Measurements from ENCODE around the gene ZNF792.

ZNF792 gene

DNA sequence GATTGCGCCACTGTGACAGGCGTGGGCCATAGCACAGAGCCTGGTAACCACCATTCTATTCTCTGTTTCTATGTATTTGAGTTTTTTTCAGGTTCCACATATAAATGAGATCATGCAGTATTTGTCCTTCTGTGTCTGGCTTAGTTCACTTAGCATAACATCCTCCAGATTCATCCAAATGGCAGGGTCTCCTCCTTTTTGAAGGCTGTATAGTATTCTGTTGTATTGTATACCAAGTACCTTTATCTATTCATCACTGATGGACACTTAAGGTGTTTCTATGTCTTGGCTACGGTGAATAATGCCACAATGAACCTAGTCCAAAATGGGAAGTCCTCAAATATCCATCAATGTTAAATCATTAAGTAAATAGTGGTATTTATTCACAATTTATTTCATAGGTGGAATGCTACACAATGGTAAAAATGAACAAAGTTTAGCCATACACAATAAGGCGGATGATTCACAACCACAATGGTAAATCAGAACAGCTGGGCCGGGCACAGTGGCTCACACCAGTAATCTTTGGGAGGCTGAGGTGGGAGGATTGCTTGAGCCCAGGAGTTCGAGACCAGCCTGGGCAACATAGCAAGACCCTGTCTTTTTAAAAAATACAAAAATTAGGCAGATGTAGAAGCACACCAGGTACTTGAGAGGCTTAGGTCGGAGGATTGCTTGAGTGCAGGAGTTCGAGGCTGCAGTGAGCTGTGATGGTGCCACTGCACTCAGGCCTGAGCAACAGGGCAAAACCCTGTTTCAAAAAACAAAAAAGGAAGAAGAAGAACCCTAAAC, 27.7 kb upstream of the ZNF792 start:
- TF ChIP-seq, protein P1, sequence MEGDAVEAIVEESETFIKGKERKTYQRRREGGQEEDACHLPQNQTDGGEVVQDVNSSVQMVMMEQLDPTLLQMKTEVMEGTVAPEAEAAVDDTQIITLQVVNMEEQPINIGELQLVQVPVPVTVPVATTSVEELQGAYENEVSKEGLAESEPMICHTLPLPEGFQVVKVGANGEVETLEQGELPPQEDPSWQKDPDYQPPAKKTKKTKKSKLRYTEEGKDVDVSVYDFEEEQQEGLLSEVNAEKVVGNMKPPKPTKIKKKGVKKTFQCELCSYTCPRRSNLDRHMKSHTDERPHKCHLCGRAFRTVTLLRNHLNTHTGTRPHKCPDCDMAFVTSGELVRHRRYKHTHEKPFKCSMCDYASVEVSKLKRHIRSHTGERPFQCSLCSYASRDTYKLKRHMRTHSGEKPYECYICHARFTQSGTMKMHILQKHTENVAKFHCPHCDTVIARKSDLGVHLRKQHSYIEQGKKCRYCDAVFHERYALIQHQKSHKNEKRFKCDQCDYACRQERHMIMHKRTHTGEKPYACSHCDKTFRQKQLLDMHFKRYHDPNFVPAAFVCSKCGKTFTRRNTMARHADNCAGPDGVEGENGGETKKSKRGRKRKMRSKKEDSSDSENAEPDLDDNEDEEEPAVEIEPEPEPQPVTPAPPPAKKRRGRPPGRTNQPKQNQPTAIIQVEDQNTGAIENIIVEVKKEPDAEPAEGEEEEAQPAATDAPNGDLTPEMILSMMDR (IDR thresholded peaks at IDR 0.05) = no peak

- TF ChIP-seq, protein P1 (IDR thresholded peaks at IDR 0.05) = no peak
These were observed 26.7 kb upstream of the ZNF792 start for GRCh38 chr19:34990578-34991192.

DNA sequence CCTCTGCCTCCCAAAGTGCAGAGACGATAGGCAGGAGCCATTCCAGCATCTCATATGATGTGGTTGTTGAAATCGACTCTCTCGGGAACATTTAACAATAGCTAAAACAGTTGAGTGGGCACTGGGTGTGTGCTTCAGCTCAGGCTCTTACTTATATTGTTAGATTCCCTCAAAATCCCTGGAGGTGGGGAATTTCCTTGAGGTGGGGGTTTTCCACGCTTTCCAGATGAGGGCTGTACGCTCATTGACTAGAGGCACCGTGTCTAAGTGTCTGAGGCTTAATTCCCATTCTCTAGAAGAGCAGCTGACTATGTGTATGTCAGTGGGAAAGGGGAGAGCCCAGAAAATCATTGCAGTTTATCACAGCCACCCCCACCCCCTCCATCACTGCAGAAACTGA, 25.3 kb upstream of the ZNF792 start:
- TF ChIP-seq, protein P1 (IDR thresholded peaks at IDR 0.05) = no peak

DNA sequence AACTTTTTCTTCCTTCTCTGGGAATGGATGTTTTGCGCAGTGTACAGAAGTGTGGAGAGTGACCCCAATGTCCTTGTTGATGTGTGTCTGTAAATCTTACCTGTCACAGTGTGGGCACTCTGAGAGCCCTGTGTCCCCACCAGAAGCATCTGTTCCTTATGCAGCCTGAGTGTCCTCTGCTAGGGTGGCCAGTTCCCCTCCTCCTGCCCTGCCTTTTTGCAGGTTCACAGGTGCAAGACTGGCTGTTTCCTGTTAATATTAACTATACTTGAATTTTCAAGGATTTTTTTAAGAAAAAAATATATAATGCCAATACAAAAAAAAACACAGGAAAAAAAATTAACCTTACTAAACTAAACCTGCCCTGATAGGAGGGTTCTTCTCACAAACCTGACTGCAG, 24.1 kb upstream of the ZNF792 start:
- TF ChIP-seq, protein P1 (IDR thresholded peaks at IDR 0.05) = no peak

GRCh38 chr19:34985249-34986022, 21.4 kb upstream of the ZNF792 start:
- TF ChIP-seq, protein P1 (IDR thresholded peaks at IDR 0.05) = no peak

DNA sequence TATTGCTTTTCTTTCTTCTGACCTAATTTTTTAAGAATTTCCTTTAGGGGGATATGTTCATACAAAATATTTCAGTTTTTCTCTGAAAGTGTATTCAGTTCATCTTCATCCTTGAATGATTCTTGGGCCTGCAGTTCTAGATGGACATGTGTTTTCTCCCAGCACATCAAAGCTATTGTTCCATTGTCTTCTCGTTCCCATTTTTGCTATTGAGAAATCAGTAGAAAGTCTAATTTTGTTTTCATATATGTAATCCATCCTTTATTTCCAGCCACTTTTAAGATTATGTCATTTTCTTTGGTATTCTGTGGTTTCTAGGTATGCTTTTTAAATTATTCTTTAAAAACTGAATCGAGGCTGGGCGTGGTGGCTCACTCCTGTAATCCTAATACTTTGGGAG, 20.3 kb upstream of the ZNF792 start:
- TF ChIP-seq, protein P1 (IDR thresholded peaks at IDR 0.05) = no peak

DNA sequence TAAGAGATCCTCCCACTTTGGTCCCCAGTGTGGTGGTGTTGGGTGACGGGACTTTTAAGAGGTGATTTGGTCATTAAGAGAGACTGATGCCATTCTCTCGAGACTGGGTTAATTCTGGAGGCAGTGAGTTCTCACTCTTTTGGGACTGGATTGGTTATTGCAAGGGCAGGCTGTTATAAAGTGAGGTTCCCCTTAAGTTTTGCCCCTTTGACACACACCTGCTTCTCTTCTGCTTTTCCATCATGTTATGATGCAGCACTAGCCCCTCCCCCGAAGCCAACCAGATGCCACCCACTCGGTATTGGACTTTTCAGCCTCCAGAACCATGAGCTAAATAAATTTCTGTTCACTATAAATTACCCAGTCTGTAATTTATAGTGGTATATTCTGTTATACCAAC, 19.8 kb upstream of the ZNF792 start:
- TF ChIP-seq, protein P1 (IDR thresholded peaks at IDR 0.05) = no peak
